Measurements from ENCODE around the gene URB1.

GRCh38 chr21:32426592-32427051 is 33.8 kb upstream of the URB1 start:
- TF ChIP-seq CTCF (IDR thresholded peaks at IDR 0.05; ENCODE audit: insufficient read depth, low read length, poor library complexity, severe bottlenecking) (no peak), EZH2phosphoT487 (conservative IDR thresholded peaks at IDR 0.05; ENCODE audit: low read length) (no peak)
